Stimulated activated CD4-positive, alpha-beta T cell treated with anti-CD3 and anti-CD28 coated beads, Interleukin-1b, Interleukin-23, amount 100 ng/mL, for 48 hours (primary cell): ENCODE measurements around the gene COL18A1.
A peak's percentile ranks its signal among the peaks of the same experiment; 100 is the strongest.

Experiments used
- DNase-seq: peaks from one replicate; pipeline ENCODE4 v3.0.0-alpha.2; 2020

Gene COL18A1

GRCh38 chr21:45470773-45471524 is 66.0 kb downstream of the COL18A1 start:
- DNase-seq, result peak; percentile 56

DNA sequence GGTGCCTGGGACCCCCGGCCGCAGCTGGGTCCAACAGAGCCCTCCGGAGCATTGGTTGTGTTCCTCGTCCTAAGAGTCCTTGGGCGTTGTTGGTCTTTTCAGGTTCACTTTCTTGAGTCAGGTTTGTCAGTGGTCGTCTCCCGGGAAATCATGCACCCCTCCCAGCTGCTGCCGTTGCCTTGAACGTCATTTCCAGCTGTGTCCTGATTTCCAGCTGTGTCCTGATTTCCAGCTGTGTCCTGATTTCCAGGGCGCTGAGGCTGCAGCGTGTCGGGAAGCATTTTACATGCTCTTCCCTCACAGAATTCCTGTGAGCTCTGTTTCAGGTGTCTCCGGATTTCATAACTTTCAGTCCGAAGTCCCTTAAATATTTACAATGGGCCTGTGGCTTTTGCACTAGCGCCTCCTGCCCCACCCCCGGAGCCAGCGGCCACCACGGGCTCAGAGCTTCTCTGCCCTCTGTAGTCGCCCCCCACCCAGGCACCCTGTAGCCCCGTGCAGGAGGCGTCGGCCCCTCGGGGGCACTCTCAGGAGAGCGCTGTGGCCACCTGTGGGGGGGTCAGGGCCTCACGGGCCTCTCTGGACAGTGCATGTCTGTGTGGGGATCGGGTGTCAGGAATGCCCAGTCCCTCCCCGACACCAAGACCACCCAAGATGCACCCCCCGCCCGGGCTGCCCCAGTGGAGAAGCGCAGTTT is 66.7 kb downstream of the COL18A1 start:
- no peak for DNase-seq

- DNase-seq, result no peak
Measured at GRCh38 chr21:45472445-45473365, 67.7 kb downstream of the COL18A1 start.

GRCh38 chr21:45473496-45474322 is 68.7 kb downstream of the COL18A1 start:
- DNase-seq, result no peak

- DNase-seq, result no peak
Measured at GRCh38 chr21:45474323-45474950, 69.5 kb downstream of the COL18A1 start.

DNA sequence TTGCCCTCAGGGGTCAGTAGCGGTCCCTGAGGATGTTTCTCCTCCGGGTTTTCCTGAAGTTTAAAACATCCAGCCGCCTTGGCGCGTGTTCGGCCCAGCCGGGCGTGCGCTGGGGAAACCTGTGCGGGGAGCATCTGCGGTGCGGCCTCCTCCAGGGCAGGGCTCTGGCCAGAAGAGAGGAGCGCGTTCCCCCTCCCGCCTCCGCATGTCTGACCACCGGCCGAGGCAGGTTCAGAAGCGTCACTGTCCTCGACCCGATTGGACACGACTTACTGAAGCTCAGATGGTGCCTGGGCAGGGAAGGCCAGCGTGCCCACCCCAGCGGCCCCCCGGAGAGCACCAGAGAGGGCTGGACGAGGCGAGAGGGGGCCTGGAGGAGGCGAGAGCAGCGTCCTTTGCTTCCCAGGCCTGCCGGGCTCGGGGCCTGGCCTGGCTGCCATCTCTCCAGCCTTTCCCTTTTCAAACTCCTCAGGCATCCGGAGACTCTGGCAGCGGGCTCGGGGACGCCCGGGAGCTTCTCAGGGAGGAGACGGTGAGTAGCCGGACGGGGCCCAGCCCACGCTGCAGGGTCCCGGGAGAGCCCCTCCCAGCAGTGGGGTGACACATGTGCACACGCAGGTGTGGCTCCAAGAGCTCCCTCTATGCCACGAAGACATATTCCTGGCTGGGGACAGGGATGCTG is 70.2 kb downstream of the COL18A1 start:
- no peak for DNase-seq

GRCh38 chr21:45475797-45476570 is 71.0 kb downstream of the COL18A1 start:
- no peak for DNase-seq

DNA sequence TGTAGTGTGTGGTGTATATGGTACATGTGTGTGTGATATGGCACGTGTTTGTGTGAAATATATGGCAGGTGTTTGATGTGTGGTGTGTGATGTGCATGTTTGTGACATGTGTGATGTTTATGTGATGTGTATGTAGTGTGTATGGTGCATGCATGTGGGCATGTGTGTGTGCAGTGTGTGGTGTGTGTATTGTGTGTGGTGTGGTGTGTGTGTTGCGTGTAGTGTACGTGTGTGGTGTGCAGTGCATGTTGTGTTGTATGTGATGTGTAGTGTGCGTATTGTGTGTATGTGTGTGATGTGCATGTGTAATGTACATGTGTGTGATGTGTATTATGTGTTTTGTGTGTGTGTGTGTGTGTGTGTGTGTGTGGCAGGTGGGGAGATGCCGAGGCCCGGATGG is 71.6 kb downstream of the COL18A1 start:
- no peak for DNase-seq

DNA sequence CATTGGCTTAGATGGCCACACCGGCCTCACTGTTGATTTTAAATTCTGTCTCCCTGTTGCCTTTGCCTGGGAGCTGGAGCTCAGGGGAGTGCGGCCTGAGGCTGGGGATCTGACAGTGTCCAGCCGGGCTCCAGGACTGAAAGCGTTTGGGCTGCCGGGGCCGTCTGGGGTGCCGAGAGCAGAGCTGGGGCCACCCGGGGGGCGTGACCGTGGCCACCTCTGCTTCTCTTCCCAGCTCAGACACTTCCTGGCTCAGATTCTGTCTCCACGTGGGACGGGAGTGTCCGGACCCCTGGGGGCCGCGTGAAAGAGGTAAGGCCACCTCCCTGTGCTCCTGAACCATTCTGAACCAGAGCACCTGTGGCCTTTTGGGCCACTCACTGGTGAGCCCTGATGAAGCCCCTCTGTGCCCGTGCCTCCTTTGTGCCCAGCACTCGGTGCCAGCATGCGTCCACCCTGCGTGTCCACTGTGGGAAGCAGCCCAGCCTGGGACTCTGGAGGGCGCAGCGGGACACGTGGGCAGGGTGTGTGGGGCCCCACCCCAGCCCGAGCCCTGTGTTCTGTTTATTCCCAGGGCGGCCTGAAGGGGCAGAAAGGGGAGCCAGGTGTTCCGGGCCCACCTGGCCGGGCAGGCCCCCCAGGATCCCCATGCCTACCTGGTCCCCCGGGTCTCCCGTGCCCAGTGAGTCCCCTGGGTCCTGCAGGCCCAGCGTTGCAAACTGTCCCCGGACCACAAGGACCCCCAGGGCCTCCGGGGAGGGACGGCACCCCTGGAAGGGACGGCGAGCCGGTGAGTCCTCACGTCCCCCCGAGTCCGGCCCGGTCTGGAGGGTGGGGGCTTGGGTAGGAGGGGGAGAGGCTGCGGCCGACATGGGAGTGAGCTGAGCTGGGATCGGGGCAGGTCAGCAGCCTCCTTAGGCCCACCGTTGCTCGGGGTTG is 72.5 kb downstream of the COL18A1 start:
- no peak for DNase-seq

DNA sequence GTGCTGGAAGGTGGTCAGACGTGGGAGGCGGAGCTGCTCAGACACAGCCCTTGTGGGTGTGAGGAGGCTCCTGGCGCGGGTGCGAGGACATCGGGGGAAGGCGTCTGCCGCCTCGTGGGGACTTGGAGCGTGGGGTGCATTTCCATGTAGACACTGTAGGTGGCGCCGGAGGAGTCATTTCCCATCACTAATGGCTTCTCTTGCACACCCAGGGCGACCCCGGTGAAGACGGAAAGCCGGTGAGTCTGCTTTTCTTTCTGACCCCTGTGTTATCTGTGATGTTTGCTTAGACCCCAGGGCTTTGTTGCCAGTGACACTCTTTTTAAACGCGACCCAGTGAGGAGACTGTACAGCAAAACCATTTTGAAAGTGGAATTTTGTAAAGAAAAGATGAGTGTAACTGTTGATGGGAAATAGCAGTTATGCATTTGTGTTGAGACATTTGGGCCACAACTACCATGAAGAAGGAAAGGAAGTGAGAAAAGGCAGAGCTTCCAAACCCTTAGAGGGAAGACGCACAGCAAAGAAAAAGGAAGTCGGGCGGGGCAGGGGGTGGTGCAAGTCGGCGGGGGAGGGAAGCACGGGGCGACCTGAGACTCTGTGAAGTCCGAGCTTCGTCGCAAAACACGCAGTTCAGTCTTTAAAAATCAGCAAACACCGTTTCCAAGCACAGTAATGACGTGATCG is 73.3 kb downstream of the COL18A1 start:
- DNase-seq, result peak; percentile 83

DNA sequence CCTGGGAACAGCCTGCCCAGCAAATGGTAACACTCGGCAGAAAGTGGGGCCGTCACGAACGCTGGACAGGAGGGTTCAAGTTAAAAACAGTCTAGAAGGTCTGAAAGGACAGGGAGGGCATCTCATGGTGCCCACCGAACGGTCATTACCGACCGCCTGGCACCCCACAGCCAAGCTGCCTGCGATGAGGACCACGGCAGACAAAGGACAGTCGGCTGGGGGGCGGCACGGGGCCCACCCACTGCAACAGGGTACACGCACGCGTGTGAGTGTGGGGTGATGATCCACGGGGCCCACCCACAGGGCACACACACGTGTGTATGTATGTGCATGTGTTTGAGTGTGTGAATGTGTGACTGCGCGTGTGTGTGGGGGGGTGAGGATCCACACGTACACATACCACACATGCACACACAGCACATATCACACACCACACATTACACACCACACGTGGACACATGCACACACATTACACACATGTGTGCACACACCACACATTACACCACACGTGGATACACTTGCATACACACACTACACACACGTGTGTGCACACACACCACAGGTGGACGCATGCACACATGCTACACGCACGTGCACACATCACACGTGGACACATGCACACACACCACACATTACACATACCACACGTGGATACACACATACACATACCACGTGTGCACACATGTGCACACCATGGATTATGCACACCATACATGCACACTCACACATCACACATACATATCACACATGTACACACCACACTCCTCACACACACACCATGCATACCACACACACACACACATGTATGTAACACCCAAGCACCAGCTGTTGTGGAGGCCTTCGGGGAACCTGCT is 74.1 kb downstream of the COL18A1 start:
- no peak for DNase-seq

DNA sequence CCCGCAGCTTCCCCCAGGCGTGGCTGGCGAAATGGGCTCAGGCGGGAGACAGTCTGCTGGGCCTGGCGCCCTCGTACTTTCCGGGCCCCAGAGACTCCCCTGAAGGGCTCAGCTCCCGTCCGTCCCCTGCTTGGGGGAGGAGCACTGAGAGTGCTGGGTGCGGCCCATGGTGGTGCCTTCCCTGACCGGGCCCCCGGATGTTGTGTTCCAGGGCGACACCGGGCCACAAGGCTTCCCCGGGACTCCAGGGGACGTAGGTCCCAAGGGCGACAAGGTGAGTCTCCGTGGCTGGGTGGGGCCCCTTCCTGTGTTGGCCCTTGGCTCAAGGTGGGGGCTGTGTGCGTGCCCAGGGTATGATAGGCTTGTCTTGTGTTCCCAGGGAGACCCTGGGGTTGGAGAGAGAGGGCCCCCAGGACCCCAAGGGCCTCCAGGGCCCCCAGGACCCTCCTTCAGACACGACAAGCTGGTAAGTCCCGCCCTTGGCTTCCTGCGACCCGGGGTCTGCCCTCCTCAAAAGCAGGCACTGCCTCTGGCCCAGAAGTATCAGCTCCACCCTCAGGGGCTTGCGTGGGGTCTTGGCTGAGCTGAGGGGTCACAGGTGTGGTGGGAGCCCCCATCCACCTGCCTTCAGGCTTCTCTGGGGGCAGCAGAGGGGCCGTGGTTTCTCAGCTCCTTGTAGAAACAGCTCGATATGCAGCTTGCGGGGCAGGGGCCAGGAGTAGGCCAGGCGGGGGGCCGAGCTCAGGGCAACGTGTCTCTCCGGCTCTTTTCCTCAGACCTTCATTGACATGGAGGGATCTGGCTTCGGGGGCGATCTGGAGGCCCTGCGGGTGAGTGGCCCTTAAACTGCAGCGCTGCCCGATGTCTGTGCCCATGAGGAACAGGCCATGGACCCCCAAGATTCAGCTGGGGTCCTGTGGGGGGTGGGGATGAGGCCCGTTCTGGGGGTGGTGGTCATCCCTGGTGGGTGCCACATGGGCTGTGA is 75.0 kb downstream of the COL18A1 start:
- DNase-seq, result peak; percentile 28

GRCh38 chr21:45480701-45481500 is 75.9 kb downstream of the COL18A1 start:
- DNase-seq, result no peak

GRCh38 chr21:45481566-45481965 is 76.6 kb downstream of the COL18A1 start:
- DNase-seq, result no peak
